GM11168 (cell line): ENCODE data around the gene CACNA1B.
"Not testable (repeated sequence)": the region's sequence is repeated elsewhere in the genome, so short reads cannot be mapped to it uniquely, and the experiment has no call there.

Experiments
- in situ Hi-C: fragments of 300-500 bp; cut with MboI; formaldehyde crosslinking; loops from one replicate; pipeline ENCODE4 v1.12.0; 2022; ENCODE audit warnings: low sequenced_read_pairs; ENCODE audit not compliant: unreplicated experiment

Gene CACNA1B

DNA sequence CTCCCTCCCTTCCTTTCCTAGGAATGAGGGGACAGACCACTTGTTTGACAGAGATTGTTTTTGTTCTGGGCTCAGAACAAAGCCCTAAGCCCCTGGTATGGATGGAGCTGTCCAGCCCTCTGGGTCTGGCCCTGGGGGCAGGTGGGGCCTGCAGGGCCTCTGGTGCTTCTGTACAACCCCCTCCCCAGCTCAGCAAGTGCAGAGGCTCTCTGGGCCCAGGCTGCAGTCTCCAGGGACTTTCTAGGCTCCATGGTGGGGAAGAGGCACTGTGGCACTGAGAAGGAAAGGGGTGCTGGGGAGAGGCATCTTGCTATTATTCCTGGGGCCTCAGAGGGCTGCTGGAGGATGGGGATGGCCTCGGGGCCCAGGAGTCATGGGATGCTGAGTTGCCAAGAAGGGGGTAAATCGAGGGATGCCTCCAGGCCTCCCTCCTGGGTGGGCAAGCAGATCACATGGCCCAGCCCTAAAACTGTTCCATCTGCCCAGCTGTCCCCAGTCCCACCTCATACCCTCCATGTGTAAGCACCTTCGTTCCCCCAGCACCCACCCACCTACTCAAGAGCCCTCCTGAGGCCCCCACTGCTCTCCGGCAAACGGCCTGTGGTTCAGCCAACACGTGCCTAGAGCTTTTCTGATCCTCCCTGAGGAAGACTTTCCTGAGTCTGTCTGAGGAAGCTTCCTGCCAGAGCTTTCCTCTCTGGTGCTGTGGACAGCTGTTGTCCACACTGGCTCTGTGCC, 225.7 kb downstream of the CACNA1B start:
- in situ Hi-C loops = no loop called here

DNA sequence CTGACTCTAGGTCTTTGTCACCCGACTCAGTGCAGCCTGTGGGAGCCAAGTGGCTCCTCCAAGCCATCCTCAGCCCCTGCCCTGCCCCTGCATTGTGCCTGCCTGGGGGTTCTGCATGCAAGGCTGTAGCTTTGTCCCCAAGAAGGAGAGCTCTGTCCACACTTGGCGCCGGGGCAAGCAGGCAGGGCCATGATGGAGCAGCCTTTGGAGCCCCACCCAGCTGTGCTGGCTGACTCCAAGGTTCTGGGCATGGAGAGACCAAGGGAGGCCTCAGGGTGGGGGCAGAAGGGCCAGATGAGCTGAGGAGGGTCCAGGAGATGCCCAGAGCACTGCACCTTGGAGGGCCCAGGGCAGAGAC, 226.2 kb downstream of the CACNA1B start:
- in situ Hi-C loops = no loop called here

DNA sequence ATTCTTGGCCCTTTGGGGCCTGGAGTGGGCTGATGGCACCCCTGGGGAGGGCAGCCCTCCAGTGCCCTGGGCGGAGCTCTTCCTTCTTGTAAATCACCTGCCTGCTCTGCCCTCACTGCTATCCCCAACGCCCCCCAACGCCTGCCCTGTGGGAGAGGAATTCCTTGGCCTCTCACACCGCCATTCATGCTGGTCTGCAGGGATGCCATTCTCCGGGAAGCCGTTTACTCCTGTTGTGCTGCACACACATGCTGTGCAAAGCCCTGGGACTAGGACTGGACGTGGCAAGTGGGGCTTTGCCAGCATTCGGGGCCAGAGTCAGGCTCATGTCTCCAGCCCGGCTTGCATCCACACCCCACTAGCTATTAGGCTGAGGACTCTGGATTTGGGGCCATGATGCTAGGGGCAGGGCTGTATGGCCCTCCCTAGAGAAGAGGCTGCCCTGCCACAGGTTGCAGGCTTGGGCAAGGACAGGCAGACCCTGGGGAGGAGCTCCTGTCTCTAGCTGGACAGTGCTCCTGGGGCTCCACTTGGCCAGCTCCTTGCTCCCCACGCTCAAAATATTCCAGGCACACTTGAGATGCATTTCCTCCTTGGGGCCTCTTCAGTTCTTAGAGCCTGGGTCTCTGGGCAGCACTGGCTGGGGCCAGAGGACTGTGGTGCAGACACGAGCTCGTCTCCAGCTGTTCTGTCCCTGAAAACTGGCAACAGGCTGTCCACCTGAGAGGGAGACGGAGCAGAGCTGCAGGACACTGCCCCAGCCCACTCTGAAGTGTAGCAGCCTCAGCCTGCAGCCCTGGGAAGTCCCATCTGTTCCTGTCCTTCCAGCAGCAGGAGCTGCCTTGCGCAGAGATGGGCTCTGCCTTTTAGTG, 226.9 kb downstream of the CACNA1B start:
- in situ Hi-C loops = no loop called here

DNA sequence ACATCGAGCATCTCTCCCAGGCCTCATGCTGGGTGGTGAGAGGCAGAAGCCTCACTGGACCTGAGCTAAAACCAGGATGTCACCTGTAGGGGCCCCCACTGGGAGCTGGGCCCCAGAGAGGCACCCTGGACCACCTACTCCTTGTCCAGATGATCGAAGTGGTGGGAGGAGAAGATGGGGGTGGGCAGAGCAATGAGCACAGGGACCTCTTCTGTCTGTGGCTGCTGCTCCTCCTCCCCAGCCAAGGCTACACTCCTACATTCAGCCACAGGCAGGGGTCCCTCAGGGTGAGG, 227.5 kb downstream of the CACNA1B start:
- in situ Hi-C loops = no loop called here

DNA sequence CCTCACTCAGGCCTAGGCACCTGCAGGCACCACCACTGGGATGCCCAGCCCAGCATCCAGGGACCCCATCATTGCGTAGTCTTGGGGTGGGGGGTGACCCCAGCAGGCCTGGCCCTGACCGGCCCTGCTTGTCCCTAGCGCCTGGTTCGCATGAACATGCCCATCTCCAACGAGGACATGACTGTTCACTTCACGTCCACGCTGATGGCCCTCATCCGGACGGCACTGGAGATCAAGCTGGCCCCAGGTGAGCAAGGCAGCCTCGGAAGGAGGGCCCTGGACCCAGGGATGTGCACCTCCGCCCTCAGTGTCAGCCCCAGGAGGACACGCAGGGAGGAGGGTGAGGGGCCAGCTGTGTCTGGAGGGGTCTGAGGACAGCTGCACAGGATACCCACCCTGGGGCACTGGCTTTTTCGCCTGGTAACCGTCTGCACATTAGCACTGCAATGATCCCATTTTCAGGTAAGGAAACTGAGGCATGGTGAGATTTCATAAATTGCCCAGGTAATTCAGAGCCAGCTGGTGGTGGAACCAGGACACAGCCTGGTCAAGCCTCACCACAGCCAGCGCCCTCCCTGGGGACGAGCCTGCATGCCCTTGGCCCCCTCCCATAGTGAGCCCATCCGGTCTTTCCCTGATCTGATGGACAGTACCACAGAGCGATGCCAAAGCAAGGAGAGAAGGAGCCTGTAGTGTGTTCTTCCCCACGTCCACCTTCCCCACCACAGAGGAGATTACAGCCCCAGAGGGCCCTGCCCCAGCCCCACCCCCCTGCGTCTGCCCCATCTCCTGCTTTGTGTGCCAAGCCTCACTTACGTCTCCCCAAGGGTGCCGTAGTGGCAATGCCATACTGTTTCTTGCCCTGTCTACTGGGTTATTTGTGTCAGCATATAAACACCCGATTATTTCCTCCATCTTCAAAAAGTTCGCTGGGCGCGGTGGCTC, 228.3 kb downstream of the CACNA1B start:
- in situ Hi-C loops = no loop called here

DNA sequence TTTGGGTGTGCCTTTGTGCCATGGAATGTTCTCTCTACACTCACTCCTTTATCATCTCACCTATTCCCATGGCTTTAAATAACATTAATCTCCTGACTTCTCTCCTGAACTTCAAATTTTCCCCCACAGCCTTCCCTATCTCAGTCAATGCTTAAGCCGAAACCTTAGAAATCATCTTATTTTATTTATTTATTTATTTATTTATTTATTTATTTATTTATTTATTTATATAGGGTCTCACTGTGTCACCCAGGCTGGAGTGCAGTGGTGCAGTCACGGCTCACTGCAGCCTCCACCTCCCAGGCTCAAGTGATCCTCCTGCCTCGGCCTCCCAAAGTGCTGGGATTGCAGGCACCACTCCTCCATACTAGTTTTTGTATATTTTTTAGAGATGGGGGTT, 229.5 kb downstream of the CACNA1B start:
- in situ Hi-C loops = not testable (repeated sequence)

DNA sequence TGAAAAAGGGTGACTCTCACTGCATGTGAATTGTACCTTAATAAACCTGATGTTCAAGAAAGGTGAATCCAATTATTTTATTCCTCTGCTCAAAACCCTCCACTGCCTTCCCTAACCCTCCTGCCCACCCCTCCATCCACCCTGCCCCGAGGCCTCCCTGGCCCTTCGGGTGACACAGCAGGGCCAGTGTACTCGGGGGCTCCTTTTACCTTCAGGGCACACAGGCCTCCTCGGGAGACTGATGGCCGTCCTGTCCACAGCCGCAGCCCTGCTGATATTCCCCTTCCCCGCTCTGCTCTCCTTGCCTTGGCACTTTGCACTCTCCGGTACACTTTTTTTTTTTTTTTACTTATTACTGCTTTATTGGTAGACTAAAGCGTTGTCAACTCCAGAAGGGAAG, 234.0 kb downstream of the CACNA1B start:
- in situ Hi-C loops = no loop called here

DNA sequence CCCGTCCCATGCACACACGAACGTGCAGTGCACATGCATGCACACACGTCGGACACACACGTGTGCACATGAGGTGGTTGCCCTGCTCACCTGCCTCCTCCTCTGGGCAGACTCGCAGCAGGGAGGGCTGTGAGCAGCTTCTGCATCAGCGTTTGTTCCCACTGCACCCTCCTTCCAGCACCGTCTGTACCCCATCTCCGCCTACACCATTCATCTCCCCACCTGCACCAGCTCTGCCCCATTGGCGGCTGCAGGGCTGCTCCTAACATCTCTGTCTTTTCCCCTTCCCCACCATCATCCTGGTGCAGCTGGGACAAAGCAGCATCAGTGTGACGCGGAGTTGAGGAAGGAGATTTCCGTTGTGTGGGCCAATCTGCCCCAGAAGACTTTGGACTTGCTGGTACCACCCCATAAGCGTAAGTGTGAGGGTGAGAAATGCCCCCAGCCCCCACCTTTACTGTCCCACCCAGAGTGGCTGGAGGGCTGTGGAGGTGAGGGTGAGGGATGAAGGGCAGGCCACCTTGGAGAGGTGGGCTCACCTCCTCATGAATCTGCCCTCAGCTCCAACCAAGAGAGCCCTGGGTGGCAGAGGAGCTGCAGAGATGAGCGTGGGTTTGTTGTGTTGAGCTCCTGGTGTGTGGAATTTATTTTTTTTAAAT, 234.6 kb downstream of the CACNA1B start:
- in situ Hi-C loops = no loop called here

DNA sequence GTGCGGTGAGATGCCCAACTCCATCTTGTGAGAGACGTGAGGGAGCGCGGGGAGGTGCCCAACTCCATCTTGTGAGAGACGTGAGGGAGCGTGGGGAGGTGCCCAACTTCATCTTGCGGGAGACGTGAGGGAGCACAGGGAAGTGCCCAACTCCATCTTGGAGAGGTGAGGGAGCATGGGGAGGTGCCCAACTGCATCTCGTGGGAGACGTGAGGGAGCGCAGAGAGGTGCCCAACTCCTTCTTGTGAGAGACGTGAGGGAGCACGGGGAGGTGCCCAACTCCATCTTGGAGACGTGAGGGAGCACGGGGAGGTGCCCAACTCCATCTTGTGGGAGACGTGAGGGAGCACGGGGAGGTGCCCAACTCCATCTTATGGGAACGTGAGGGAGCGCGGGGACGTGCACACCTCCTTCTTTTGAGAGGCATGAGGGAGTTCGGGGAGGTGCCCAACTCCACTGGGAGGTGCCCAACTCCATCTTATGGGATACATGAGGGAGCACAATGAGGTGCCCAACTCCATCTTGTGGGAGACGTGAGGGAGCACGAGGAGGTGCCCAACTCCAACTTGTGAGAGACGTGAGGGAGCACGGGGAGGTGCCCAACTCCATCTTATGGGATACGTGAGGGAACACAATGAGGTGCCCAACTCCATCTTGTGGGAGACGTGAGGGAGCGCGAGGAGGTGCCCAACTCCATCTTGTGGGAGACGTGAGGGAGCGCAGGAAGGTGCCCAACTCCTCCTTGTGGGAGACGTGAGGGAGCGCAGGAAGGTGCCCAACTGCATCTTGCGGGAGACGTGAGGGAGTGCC, 235.4 kb downstream of the CACNA1B start:
- in situ Hi-C loops = no loop called here

DNA sequence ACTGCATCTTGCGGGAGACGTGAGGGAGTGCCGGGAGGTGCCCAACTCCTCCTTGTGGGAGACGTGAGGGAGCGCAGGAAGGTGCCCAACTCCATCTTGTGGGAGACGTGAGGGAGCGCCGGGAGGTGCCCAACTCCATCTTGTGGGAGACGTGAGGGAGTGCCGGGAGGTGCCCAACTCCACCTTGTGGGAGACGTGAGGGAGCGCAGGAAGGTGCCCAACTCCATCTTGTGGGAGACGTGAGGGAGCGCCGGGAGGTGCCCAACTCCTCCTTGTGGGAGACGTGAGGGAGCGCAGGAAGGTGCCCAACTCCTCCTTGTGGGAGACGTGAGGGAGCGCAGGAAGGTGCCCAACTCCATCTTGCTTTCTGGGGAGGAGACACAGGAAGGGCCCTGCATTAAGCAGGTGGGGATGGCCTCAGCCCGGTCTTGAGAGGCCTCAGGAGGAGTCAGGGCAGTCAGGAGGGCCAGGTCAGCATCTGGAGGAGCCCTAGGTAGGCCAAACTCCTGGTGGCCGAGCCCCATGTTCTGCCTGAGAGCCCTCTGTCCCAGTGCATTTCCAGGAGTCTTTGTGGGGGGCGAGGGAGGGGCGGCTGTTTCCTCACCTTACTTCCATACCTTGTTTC, 236.2 kb downstream of the CACNA1B start:
- in situ Hi-C loops = not testable (repeated sequence)

DNA sequence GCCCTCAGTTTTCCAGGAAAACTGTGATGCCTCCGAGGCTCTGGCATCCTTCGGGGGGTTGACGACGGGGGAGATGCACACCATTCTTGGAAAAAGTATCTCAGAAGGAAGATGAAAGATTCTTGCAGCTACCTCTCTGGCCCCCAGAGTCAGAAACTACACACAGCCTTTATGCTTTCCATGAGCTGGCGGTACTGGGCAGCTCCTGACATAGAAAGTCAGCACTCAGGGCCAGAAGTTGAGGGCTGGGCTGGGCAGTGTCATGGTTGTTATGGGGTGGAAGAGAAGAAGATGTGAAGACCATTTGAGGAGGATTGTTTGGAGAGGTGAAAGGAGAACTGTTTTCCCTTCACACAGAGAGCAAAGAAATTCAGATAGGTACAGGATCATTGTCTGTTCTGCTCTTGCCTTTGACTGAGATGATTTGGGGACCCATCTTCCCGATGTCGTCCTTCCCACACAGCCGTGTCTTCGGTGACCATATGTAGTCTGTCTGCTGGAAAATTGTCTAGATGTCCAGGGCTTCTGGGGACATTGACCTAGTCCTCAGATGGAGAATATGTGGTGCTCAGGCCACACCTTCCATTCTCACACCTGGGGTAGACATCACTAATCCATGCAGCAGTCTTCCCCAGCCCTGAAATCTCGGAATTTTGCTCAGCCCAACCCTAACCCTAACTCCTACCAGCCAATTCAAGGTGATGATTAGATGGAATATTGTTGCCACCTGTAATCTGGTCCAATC, 237.1 kb downstream of the CACNA1B start:
- in situ Hi-C loops = no loop called here

DNA sequence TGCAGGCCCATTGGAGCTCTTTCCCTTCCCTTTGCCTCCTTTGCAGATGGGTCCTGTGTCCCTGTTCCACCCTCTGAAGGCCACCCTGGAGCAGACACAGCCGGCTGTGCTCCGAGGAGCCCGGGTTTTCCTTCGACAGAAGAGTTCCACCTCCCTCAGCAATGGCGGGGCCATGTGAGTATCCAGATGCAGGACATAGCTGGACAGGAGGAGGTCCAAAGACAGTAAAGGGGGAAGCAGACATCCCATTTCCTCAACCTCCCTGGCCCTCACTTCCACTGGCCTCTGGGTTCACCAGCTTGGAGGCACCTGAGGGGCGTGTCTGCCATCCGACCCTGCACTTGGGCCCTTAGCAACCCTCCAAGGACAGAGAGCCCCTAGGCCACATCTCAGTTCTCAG, 237.9 kb downstream of the CACNA1B start:
- in situ Hi-C loops = no loop called here

DNA sequence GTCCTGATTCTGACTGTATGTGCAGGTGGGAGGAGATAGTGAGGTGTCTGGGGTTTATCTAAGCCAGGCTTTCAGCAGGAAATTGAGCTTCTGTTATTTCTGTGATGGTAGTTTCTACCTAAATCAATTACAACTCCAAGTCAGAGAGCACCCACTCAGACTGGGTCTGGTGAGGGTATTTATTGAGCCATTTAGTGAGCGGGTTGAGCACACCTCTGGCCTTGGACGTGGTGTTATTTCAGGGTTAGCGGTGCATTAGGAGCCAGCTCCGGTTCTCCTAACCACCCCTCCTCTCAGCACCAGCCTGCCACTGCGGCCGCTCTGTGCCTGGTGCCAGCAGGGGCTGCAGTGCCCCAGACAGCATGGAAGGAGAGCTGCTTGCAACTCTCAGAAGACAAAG, 238.9 kb downstream of the CACNA1B start:
- in situ Hi-C loops = no loop called here

DNA sequence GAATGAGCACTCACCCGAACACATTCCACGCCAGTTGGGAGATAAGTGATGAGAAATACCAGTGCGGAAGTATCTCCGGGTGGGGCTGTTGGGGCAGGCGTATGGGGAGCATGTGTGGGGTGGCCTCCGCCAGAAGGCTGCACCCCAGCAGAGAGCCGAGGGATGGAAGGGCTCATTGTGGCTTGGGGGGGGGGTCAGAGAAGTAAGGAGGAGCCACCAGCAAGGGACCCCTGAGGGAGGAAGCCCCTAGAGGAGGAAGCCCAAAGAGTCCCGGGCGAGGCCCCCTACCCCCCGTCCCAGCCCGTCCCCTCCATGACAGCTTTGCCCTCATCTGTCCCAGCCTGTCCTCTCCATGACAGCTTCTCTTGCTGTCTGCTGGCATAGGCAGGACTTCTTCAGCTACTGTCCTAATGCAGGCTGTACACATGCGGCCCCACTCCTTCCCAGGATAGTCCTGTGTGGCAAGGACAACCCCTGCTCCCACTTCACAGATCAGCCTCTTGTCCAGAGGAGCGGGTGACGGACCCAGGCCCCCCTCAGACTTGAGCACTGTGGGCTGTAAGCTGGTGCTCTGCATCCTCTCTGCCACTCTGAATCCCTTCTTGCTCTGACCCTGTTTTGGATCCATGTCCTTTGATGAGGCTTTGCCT, 239.6 kb downstream of the CACNA1B start:
- in situ Hi-C loops = no loop called here

DNA sequence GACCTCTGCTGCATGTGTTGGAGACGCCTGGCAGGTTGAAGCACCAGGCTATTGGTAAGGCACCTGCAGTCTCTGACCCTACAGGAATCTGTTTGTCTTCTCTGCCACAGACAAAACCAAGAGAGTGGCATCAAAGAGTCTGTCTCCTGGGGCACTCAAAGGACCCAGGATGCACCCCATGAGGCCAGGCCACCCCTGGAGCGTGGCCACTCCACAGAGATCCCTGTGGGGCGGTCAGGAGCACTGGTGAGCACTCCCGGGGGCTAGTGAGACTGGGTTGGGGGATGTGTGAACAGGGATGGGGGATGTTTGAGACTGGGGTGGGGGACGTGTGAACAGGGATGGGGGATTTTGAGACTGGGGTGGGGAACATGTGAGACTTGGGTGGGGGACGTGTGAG, 240.3 kb downstream of the CACNA1B start:
- in situ Hi-C loops = no loop called here

DNA sequence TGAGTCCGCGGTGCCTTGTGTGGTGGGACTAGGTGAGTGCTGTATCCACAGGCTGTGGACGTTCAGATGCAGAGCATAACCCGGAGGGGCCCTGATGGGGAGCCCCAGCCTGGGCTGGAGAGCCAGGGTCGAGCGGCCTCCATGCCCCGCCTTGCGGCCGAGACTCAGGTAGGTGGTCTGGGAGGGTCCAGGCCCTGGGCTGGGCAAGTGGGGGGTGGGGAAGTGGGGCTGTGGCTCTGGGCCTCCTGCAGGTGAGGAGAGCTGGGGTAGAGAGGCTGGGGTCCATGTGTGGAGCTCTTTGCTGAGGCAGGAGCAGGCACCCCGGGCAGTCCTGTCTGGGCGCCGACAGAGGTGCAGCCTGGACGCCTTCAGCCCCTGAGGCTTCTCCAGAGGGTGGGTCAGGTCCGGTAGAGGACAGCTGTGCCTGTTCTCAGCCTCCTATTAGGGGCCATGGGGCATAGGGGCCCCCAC, 241.1 kb downstream of the CACNA1B start:
- in situ Hi-C loops = no loop called here

DNA sequence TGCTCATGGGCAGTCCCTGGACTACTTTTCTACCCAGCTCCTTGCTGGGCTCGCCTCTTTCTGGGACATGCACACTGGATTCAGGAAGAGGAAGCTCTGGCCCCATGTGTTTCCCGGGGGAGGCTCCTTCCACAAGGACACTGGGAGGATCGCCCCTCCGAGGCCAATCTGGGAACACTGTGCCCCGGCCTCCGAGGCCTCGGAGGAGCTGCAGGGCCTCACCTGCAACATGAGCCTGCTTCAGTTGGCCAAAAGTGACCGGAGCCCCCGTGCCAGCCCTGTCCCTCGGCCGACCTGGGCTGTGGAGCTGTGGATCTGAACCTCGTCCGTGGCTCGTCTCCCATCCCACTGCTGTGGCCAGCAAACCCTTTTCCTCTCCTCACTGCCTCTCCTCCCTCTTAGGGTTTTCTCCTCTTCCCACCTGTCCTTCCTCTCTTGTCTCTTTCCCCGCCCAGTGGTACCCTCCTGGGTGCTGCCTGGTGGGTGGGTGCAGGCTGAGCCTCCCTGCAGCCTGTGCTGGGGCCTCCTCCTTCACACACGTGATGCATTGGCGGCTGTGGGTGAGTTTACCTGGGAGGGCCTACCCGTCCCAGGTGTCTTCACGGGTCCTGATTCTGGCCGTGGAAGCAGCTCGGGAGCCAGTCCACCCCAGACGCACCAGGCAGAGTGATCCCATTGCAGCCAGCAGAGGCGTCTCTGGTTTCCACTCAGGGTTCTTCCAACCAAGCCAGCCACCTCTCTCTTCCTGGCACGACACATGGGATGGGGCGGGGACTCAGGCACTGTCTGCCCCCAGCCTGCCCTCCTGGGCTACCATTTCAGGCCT, 241.8 kb downstream of the CACNA1B start:
- in situ Hi-C loops = no loop called here
